Kidney epithelial cell (primary cell): Measurements from ENCODE around the gene CNOT2. TPM values are rescaled to one million over a fixed set of nuclear protein-coding genes. Genes with fewer than 3 reads are reported as not detected.

Experiments
- DNase-seq: peaks from one replicate; pipeline ENCODE4 v3.0.0-alpha.2; 2010; ENCODE audit warnings: low read depth
- H3K27me3 ChIP-seq: 2 replicates; pipeline ENCODE4 v1.6.0; 2011; ENCODE audit warnings: low read length; ENCODE audit not compliant: control insufficient read depth, insufficient read depth
- H3K36me3 ChIP-seq: 2 replicates; pipeline ENCODE4 v1.5.1; 2011; ENCODE audit warnings: low read length; ENCODE audit not compliant: control insufficient read depth, insufficient read depth
- H3K4me3 ChIP-seq: 2 replicates; pipeline ENCODE4 v1.5.1; 2011; ENCODE audit warnings: low read depth, mild to moderate bottlenecking, control low read depth, low read length
- CTCF ChIP-seq: IDR thresholded peaks from 2 replicates; pipeline ENCODE4 v1.5.1; 2011; ENCODE audit warnings: mild to moderate bottlenecking, moderate library complexity, low read length, control low read depth, inconsistent platforms; ENCODE audit not compliant: insufficient read depth, poor library complexity, severe bottlenecking
- total RNA-seq: library from RNA; depleted of rRNA; stranded (reverse); fragments of >200 nt; gene quantifications from 2 replicates; pipeline ENCODE4 v1.2.3, GENCODE V29; 2015

CNOT2 gene
- total RNA-seq, 1 donor from 2014 or later: 96.8 TPM

- Histone ChIP-seq H3K36me3 (no peaks in the 10 kb centered on the region), H3K4me3 (no peak overlapping the region), H3K27me3 (no peaks in the 10 kb centered on the region)
- peak; percentile 4 for DNase-seq
- TF ChIP-seq CTCF: no peak
These were observed 150.7 kb downstream of the CNOT2 start for GRCh38 chr12:70393787-70394499.

- DNase-seq: no peak
- H3K4me3 ChIP-seq: no peak overlapping the region
- H3K27me3 ChIP-seq: no peaks in the 10 kb centered on the region
- H3K36me3 ChIP-seq: no peaks in the 10 kb centered on the region
- no peak for TF ChIP-seq CTCF
These were observed 154.8 kb downstream of the CNOT2 start for GRCh38 chr12:70398002-70398401.

- no peak for TF ChIP-seq CTCF
- Histone ChIP-seq H3K36me3 (no peaks in the 10 kb centered on the region), H3K4me3 (no peak overlapping the region), H3K27me3 (no peaks in the 10 kb centered on the region)
- no peak for DNase-seq
These were observed 155.6 kb downstream of the CNOT2 start for GRCh38 chr12:70398862-70399261.

- Histone ChIP-seq H3K27me3 (no peaks in the 10 kb centered on the region), H3K4me3 (no peak overlapping the region), H3K36me3 (no peaks in the 10 kb centered on the region)
- no peak for TF ChIP-seq CTCF
- no peak for DNase-seq
These were observed 156.1 kb downstream of the CNOT2 start for GRCh38 chr12:70399311-70399710.

- no peak for TF ChIP-seq CTCF
- no peak for DNase-seq
- no peak overlapping the region for H3K4me3 ChIP-seq
- H3K27me3 ChIP-seq: no peaks in the 10 kb centered on the region
- no peaks in the 10 kb centered on the region for H3K36me3 ChIP-seq
These were observed 156.9 kb downstream of the CNOT2 start for GRCh38 chr12:70400124-70400523.

- TF ChIP-seq CTCF: no peak
- no peak for DNase-seq
- H3K4me3 ChIP-seq: no peak overlapping the region
- H3K36me3 ChIP-seq: no peaks in the 10 kb centered on the region
- no peaks in the 10 kb centered on the region for H3K27me3 ChIP-seq
These were observed 159.4 kb downstream of the CNOT2 start for GRCh38 chr12:70402597-70402996.
